GM12865 (cell line): ENCODE results near the gene ERC2.

Experiments used
- DNase-seq: peaks from one replicate; pipeline ENCODE4 v3.0.0; 2010; ENCODE audit warnings: low read depth
- H3K4me3 ChIP-seq: 2 replicates; pipeline ENCODE4 v1.5.1; 2011; ENCODE audit warnings: mild to moderate bottlenecking, low read depth, low read length, control low read depth
- TF ChIP-seq, protein P1 (sequence below): IDR thresholded peaks from 2 replicates; pipeline ENCODE4 v1.5.1; 2011; ENCODE audit warnings: low read length, control low read depth, low read depth, inconsistent platforms; ENCODE audit not compliant: insufficient read depth; ENCODE audit errors: missing control alignments

Gene ERC2

DNA sequence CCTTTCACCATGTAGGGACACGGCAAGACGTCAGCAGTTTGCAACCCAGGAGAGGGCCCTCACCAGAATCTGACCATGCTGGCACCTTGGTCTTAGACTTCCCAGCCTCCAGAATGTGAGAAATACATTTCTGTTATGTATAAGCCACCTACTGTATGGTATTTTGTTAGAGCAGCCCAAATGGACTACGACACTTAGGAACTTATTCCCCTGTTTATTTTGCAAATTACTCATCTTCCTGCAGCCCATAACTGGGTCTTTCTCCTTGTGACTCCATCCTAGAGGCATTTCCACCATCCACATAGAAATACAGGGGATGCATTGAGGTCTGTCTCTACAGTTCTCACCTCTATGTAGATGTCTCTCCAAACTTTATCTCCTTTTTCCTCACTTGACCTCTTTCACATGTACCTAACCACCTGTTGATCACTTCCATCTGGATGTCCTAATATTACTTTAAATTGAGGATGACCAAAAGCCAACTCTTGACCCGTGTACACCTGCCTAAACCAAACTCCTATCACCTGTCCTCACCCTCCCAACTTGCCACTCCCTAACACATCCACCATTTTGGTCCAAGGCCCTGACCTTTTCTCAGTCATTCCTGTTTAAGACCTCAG, 575.1 kb downstream of the ERC2 start:
- DNase-seq, result no peak
- TF ChIP-seq, protein P1, sequence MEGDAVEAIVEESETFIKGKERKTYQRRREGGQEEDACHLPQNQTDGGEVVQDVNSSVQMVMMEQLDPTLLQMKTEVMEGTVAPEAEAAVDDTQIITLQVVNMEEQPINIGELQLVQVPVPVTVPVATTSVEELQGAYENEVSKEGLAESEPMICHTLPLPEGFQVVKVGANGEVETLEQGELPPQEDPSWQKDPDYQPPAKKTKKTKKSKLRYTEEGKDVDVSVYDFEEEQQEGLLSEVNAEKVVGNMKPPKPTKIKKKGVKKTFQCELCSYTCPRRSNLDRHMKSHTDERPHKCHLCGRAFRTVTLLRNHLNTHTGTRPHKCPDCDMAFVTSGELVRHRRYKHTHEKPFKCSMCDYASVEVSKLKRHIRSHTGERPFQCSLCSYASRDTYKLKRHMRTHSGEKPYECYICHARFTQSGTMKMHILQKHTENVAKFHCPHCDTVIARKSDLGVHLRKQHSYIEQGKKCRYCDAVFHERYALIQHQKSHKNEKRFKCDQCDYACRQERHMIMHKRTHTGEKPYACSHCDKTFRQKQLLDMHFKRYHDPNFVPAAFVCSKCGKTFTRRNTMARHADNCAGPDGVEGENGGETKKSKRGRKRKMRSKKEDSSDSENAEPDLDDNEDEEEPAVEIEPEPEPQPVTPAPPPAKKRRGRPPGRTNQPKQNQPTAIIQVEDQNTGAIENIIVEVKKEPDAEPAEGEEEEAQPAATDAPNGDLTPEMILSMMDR, result no peak
- H3K4me3 ChIP-seq, result no peak overlapping the region

DNA sequence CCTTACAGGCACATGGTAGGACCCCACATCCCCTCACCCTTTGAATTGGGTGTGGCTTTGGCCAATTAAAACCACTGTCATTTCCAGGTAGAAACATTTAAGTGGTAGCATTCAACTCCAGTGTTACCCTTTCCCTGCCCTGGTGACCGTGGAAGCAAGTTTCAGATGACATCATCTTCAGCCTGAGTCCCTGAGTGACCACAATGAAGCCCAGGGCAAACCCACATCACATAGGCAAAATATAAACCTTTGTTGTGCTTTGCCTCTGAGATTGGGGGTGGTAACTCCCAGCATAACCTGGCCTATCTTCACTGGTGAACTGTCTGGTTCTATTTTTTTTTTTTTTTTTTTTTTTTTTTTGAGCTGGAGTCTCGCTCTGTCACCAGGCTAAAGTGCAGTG, 577.2 kb downstream of the ERC2 start:
- H3K4me3 ChIP-seq, result no peak overlapping the region
- DNase-seq, result no peak
- TF ChIP-seq, protein P1, result no peak

DNA sequence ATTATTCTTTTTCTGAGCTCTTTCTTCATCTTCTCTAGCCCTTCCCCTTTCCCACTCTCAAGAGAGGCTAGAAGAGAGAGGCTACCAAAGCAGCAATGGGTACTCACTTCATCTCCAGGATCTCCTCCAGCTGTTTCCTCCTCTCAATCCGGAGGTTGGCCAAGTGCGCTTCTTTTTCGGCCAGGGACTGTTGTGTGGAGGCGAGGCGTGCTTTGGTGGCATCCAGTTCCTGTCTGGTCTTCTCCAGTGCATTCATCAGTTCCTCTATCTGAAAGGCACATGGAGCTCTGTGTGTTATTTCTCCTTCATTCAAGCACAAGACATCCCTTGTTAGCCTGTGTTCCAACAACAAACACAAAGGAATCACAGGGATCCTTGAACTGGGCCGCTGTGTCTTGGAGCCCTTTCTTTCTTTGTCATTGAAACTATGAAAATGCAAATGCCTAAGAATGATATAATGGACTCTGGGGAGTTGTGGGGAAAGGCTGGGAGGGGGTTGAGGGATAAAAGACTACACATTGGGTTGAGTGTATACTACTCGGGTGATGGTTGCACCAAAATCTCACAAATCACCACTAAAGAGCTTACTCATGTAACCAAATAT, 579.9 kb downstream of the ERC2 start:
- TF ChIP-seq, protein P1, result no peak
- DNase-seq, result no peak

DNA sequence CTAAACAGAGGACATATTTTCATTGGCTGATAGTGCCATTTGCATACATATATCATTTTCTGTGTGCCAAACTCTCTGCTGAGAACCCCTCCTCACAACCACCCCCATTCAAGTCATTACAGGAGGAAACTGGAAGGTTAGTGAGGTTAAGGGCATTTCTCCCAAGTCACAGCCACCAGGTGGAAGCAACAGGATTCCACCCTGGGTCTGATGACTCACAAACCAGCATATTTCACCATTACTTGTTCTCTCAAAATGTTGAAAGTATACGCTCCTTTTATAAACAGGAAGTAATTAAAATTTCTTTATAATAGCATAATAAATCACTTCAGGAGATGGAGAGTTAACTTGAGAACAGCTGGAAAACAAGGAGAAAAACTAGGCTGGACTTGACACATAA, 582.5 kb downstream of the ERC2 start:
- TF ChIP-seq, protein P1, result no peak
- no peak overlapping the region for H3K4me3 ChIP-seq
- no peak for DNase-seq

More for the DNA sequence above, 579.9 kb downstream of the ERC2 start:
- H3K4me3 ChIP-seq, result no peak overlapping the region

DNA sequence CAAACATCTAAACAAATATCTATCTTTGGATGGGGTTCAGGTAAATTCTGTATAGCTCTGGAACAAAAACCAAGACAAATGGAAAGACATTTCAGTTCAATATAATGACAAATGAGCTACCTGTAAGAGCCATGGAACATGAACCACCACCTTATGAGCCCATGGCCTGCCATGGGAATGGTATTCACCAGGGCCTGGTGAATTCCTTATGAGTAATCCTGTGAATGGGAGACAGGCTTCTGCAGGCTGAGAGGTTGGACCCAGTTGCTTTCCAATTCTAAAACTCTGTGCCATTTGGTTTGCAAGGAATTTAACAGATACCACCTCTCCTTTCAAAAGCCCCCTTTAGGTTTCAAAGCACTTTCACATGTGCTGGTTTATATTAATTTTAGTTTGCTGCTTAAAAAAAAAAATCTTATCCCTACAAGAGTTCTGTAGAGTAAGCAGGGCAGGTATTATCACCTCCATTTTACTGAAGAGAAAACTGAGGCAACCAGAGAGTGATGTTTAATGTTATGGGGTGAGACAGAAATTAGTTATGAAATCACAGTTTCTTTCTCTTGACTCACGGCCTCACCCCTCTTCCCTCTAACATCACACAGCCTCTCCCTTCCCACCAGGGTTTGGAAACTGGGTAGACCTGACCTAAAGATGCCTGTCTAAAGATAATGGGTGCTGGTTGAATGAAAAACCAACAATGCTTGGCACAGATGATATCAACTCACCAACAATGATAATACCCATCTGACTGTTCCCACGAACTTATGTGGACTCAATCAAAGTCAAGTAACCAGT, 583.6 kb downstream of the ERC2 start:
- DNase-seq, result no peak
- no peak overlapping the region for H3K4me3 ChIP-seq
- TF ChIP-seq, protein P1, result no peak

DNA sequence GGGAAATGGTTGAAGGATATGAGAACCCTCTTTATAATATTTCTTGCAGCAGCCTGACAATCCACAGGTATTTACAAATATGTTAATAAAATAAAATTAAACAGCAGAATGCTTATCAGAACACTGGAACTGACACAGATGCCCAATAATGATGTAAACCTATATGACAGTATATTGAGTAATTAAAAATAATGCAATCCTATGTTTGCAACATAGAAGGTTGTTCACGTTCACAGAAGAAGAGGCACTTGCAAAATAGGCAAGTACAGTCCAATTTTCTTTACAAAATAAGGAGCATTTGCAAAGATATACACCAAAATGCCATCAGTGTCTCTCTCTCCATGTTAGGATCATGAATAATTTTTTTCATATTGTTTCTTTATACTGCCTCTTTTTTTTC, 584.2 kb downstream of the ERC2 start:
- TF ChIP-seq, protein P1, result no peak
- DNase-seq, result no peak

More for the DNA sequence above, 584.2 kb downstream of the ERC2 start:
- H3K4me3 ChIP-seq, result no peak overlapping the region
